HL-60 (cell line): ENCODE results near the gene MYCBPAP.

Experiments
- DNase-seq, 2 experiments: peaks; one replicate each; pipeline ENCODE4 v3.0.0-alpha.2; 2010 to 2020; ENCODE audit warnings: low read depth in 1 of 2, low spot score in 1 of 2
- H3K27ac ChIP-seq: fragments of 250-450 bp; sonication (Bioruptor Pico); replicated peaks from 2 replicates; pipeline ENCODE4 v1.5.1; 2020; ENCODE audit warnings: mild to moderate bottlenecking, moderate library complexity
- H3K27me3 ChIP-seq: fragments of 250-450 bp; sonication (Bioruptor Pico); 2 replicates; pipeline ENCODE4 v1.5.1; 2021; ENCODE audit warnings: mild to moderate bottlenecking, moderate library complexity; ENCODE audit not compliant: insufficient read depth, poor library complexity, severe bottlenecking
- H3K4me3 ChIP-seq: replicated peaks from 2 replicates; pipeline ENCODE4 v1.5.1; 2011; ENCODE audit warnings: mild to moderate bottlenecking, control low read depth, low read length; ENCODE audit not compliant: insufficient read depth
- GABPA ChIP-seq: IDR thresholded peaks from 2 replicates; pipeline ENCODE4 v1.6.1; 2012; ENCODE audit warnings: low read depth
- POLR2AphosphoS5 ChIP-seq: IDR thresholded peaks from 2 replicates; pipeline ENCODE4 v1.6.1; 2012; ENCODE audit warnings: low read depth
- SPI1 ChIP-seq: IDR thresholded peaks from 2 replicates; pipeline ENCODE4 v1.6.1; 2012; ENCODE audit warnings: low read depth, mild to moderate bottlenecking, borderline replicate concordance
- TF ChIP-seq, protein P1 (sequence below): IDR thresholded peaks from 2 replicates; pipeline ENCODE4 v1.6.1; 2012; ENCODE audit warnings: low read depth; ENCODE audit not compliant: insufficient replicate concordance
- TF ChIP-seq, protein P2 (sequence below): IDR thresholded peaks from one replicate; pipeline ENCODE4 v1.5.1; 2011; ENCODE audit warnings: low read length, control low read depth, inconsistent platforms; ENCODE audit not compliant: insufficient read depth

The MYCBPAP gene

DNA sequence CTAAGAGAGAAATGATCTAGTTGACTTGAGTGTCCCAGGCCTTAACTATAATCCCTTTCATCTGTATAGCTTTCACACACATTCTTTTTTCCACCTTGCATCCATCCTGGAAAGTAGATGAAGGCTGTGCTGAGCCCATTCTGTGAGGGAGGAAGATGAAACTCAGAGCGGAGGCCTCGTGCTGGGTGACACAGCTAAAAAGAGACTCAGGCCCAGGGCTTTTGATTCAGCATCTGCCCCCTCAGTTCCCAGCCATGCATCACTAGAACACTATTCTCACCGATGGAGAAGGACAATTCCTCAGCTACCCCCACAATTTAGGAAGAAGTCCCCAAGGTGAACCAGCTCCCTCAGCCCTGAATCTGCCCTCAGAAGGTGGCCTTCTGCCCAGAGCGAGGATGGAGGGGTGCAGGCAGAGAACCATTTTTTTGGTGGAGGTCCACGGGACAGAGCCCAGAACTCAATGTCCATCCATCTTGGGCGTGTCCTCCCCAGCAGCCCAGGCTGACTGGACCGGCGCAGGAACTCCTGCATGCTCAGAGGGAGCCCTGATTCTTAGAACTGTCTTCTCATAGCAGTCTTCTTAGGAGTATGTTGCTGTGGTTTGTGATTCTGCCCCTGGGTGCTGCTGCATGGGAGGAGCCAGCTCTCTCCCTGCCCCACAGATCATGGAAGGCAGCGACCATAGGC is 5.8 kb upstream of the MYCBPAP start:
- no peak overlapping the region for H3K4me3 ChIP-seq
- no peaks in the 10 kb centered on the region for H3K27me3 ChIP-seq
- no peak for DNase-seq
- TF ChIP-seq, protein P1, sequence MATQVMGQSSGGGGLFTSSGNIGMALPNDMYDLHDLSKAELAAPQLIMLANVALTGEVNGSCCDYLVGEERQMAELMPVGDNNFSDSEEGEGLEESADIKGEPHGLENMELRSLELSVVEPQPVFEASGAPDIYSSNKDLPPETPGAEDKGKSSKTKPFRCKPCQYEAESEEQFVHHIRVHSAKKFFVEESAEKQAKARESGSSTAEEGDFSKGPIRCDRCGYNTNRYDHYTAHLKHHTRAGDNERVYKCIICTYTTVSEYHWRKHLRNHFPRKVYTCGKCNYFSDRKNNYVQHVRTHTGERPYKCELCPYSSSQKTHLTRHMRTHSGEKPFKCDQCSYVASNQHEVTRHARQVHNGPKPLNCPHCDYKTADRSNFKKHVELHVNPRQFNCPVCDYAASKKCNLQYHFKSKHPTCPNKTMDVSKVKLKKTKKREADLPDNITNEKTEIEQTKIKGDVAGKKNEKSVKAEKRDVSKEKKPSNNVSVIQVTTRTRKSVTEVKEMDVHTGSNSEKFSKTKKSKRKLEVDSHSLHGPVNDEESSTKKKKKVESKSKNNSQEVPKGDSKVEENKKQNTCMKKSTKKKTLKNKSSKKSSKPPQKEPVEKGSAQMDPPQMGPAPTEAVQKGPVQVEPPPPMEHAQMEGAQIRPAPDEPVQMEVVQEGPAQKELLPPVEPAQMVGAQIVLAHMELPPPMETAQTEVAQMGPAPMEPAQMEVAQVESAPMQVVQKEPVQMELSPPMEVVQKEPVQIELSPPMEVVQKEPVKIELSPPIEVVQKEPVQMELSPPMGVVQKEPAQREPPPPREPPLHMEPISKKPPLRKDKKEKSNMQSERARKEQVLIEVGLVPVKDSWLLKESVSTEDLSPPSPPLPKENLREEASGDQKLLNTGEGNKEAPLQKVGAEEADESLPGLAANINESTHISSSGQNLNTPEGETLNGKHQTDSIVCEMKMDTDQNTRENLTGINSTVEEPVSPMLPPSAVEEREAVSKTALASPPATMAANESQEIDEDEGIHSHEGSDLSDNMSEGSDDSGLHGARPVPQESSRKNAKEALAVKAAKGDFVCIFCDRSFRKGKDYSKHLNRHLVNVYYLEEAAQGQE = no peak
- TF ChIP-seq GABPA (no peak), POLR2AphosphoS5 (no peak)
- H3K27ac ChIP-seq = no peak overlapping the region

DNA sequence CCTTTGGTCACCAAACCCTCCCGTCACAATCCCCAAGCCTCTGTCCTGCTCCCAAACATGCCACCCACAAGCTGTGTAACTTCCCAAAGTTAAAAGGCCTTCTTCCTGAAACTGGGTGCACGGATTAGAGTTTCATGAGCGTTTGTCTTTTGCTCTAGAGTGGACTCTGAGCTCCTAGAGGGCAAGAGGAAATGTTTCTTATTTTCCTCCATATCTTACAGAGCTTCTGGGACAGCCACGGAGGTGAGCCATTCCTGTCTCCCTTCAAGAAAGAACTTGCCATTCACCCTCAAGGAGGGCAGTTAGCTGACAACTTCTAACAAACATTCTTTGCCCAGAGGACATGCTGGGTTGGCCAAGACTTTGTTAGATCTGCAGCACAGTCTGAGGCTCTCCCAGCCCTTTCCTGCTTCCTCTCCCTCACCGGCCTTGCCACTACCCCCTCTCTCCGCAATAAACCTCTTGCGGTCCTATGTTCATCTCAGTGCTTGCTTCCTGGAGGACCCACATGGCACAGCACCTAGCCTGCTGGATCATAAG is 2.6 kb upstream of the MYCBPAP start:
- Histone ChIP-seq H3K27ac (no peak overlapping the region), H3K27me3 (no peaks in the 10 kb centered on the region), H3K4me3 (no peak overlapping the region)
- TF ChIP-seq POLR2AphosphoS5 (no peak), SPI1 (no peak), GABPA (no peak)
- TF ChIP-seq, protein P1 = no peak
- TF ChIP-seq, protein P2, sequence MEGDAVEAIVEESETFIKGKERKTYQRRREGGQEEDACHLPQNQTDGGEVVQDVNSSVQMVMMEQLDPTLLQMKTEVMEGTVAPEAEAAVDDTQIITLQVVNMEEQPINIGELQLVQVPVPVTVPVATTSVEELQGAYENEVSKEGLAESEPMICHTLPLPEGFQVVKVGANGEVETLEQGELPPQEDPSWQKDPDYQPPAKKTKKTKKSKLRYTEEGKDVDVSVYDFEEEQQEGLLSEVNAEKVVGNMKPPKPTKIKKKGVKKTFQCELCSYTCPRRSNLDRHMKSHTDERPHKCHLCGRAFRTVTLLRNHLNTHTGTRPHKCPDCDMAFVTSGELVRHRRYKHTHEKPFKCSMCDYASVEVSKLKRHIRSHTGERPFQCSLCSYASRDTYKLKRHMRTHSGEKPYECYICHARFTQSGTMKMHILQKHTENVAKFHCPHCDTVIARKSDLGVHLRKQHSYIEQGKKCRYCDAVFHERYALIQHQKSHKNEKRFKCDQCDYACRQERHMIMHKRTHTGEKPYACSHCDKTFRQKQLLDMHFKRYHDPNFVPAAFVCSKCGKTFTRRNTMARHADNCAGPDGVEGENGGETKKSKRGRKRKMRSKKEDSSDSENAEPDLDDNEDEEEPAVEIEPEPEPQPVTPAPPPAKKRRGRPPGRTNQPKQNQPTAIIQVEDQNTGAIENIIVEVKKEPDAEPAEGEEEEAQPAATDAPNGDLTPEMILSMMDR = no peak
- DNase-seq = no peak

DNA sequence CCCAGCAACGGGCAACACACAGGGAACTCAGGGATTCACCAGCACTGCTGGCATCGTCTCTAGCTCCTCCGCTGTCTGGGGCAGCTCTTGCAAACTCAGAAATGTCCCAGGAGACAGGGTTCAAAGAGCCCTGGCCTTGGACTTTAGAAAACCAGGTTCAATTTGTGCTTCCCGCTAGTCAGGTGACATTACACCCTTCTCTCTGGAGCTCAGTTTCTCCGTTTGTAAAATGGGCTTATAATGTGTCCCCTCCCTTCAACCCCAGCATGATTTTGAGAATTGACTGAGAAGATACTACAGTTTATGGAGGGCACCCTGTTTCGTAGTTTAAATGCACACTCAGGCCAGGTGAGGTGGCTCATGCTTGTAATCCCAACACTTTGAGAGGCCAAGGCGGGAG is 1.9 kb upstream of the MYCBPAP start:
- Histone ChIP-seq H3K27me3 (no peaks in the 10 kb centered on the region), H3K4me3 (no peak overlapping the region)
- TF ChIP-seq, protein P1 = no peak
- TF ChIP-seq POLR2AphosphoS5 (no peak), SPI1 (no peak)
- TF ChIP-seq, protein P2 = no peak

More for the DNA sequence above, 1.9 kb upstream of the MYCBPAP start:
- no peak for DNase-seq
- no peak overlapping the region for H3K27ac ChIP-seq
